ENCODE measurements around the gene YPEL2.
A peak's percentile ranks its signal among the peaks of the same experiment; 100 is the strongest.

Gene YPEL2

GRCh38 chr17:59436900-59437299 is 105.4 kb downstream of the YPEL2 start:
- no peak for DNase-seq

- no peak for DNase-seq
Observed at GRCh38 chr17:59437791-59438281, 106.4 kb downstream of the YPEL2 start.

GRCh38 chr17:59439262-59439661 is 107.8 kb downstream of the YPEL2 start:
- DNase-seq, result no peak

GRCh38 chr17:59439741-59440211 is 108.3 kb downstream of the YPEL2 start:
- DNase-seq, result no peak

- DNase-seq, result peak; percentile 85 to 89
Observed at GRCh38 chr17:59440757-59441463, 109.5 kb downstream of the YPEL2 start.

GRCh38 chr17:59441464-59442096 is 110.1 kb downstream of the YPEL2 start:
- DNase-seq, result no peak

GRCh38 chr17:59443106-59443505 is 111.7 kb downstream of the YPEL2 start:
- DNase-seq, result no peak
